Activated T-cell treated with anti-CD3 and anti-CD28 coated beads for 4 hours (primary cell): Measurements from ENCODE around the gene ZBTB9.
"Not testable (repeated sequence)": the region's sequence is repeated elsewhere in the genome, so short reads cannot be mapped to it uniquely, and the experiment has no call there.

ENCODE experiments used
- DNase-seq: peaks from one replicate; pipeline ENCODE4 v3.0.0-alpha.2; 2020

Gene ZBTB9

DNA sequence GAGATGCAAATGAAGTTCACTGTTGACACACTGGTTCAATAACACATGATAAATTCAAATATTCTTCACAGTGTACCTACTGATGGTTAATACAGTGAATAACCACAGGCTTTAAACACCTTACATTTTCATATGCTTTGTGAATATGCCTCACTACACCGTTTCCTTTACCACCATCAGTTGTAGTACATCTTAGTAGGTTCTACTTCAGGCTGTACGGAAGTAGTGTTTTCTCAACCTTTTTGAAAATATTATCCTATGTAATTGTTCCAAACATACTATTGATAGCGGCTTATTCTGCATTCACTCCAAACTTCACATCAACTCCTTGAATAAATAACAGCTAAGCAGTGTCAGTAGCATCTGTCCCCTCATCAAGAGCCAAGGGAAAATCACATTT is 15.3 kb downstream of the ZBTB9 start:
- DNase-seq: no peak

DNA sequence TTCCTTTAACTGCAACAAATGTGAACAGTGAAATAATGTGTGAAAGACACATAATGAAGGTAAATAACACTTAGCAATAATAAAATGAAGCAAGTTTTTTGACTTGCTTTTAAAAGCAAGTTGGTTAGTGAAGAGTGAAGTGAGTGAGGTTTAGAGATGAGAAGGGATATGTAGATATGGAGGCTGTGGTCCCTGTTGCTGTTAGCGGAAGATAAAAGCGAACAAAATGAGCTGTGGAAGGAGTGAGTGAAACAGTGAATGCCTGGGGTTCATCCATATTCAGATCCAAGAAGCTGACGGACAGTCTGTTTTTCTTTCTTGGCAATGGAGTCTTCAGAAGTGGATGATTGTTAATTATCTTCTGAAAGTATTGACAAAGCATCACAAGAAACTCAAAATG is 23.5 kb downstream of the ZBTB9 start:
- no peak for DNase-seq

DNA sequence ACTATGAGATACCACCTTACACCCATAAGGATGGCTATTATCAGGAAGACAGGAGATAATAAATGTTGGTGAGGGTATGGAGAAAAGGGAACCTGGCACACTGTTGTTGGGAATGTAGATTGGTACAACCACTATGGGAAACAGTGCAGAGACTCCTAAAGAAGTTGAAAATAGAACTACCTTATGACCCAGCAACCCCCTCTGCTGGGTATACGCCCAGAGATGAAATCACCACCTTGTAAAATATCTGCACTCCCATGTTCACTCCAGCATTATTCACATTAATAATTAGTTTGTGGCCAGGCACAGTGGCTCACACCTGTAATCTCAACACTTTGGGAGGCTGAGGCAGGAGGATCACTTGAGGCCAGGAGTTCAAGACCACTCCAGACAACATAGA is 26.8 kb downstream of the ZBTB9 start:
- no peak for DNase-seq

DNA sequence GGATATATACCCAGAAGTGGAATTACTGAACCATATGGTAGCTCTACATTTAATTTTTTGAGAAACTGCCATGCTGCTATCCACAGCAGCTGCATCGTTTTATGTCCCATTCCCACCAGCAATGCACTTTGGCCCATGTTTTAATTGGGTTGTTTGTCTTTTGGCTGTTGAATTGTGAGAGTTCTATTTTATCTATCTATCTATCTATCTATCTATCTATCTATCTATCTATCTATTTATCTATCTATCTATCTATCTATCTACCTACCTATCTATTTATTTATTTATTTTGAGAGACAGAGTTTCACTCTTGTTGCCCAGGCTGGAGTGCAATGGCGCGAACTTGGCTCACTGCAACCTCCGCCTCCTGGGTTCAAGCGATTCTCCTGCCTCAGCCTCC is 28.2 kb downstream of the ZBTB9 start:
- not testable (repeated sequence) for DNase-seq

DNA sequence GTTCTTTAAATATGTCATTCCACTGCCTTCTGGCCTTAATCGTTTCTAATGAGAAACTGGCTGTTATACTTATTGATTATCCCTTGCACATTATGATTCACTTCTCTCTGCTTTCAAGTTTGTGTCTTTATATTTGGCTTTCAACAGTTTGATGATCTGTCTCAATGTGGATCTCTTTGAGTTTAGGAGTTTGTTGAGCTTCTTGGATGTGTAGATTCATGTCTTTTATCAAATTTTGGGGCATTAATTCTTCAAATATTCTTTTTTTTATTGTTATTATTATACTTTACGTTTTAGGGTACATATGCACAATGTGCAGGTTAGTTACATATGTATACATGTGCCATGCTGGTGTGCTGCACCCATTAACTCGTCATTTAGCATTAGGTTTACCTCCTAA is 29.3 kb downstream of the ZBTB9 start:
- no peak for DNase-seq

DNA sequence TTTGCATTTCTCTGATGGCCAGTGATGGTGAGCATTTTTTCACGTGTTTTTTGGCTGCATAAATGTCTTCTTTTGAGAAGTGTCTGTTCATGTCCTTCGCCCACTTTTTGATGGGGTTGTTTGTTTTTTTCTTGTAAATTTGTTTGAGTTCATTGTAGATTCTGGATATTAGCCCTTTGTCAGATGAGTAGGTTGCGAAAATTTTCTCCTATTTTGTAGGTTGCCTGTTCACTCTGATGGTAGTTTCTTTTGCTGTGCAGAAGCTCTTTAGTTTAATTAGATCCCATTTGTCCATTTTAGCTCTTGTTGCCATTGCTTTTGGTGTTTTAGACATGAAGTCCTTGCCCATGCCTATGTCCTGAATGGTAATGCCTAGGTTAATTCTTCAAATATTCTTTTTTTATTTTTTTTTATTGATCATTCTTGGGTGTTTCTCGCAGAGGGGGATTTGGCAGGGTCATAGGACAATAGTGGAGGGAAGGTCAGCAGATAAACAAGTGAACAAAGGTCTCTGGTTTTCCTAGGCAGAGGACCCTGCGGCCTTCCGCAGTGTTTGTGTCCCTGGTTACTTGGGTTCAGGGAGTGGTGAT is 30.4 kb downstream of the ZBTB9 start:
- DNase-seq: not testable (repeated sequence)

DNA sequence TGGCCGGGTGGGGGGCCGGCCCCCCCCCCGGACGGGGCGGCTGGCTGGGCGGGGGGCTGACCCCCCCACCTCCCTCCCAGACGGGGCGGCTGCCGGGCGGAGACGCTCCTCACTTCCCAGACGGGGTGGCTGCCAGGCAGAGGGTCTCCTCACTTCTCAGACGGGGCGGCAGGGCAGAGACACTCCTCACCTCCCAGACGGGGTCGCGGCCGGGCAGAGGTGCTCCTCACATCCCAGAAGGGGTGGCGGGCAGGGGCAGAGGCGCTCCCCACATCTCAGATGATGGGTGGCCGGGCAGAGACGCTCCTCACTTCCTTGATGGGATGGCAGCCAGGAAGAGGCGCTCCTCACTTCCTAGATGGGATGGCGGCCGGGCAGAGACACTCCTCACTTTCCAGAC is 31.3 kb downstream of the ZBTB9 start:
- not testable (repeated sequence) for DNase-seq

DNA sequence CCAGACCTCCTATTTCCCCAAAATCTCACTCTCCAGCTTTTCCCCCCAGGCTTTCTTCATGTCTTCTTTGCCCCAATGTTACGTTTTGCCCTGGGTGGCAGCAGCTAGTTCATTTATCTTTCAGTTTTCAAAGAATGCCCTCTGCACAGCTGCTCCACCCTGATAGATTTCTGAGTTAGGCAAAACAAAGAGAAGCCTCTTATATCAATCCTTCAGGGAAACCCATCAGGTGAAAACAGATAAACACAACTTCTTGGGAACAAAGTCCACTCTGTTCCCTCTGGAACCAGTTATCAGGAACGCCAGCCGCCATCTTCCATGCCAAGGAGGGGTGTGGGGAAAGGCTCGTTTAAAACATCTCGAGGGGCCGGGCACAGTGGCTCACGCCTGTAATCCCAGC is 34.0 kb downstream of the ZBTB9 start:
- DNase-seq: no peak

DNA sequence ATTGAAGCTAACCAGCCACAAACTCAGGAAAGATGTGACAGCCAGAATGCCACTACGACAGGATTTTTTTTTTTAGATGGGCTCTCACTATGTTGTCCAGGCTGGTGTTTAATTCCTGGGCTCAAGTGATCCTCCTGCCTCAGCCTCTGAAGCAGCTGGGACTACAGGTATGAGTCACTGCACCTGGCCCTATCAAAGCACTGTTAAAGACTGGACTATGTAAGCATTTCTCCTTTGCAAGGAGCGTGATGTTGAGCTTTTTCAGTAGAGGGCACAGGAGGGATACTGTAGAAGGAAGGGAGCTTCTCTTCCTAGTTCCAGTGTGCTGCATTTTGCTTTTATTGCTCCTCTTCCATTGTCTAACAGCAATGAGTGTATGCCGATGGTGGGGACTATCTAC is 35.8 kb downstream of the ZBTB9 start:
- no peak for DNase-seq

DNA sequence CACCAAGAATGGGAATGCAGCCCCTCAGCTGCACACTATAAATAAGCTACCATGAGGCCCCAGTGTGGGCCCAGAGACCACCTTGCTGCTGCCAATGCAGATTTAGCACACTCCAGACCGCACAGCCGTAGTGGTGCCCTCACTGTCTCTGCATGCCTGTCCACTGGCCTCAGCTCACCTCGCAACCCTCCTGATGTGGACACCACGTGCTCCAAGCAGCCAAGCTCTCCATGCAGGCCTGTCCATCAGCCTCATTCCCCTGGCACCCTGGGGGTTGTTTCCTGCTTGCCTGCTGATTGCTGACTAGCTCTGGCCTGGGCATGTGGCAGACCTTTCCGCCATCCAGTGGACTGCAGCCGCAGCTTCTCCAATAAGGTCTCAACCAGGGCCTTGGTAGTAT is 36.2 kb downstream of the ZBTB9 start:
- no peak for DNase-seq

DNA sequence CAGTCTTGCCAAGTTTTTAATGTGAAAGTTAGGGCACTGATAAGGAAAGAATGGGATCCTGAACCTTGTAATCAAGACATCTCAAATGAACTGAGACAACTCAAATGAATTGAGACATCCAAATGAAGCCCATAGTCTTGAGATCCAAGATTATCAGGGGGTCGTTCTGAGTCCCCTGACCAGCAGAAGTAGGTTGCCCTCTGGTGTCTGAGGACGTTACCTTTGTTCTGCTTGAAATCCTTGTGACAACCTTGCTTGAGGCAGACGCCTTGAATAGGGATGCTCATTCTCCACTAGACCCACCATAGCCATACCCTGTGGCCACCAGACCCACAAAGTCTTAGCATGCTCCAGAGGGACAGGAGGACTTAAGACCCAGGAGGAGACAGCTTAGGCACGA is 37.7 kb downstream of the ZBTB9 start:
- DNase-seq: no peak

DNA sequence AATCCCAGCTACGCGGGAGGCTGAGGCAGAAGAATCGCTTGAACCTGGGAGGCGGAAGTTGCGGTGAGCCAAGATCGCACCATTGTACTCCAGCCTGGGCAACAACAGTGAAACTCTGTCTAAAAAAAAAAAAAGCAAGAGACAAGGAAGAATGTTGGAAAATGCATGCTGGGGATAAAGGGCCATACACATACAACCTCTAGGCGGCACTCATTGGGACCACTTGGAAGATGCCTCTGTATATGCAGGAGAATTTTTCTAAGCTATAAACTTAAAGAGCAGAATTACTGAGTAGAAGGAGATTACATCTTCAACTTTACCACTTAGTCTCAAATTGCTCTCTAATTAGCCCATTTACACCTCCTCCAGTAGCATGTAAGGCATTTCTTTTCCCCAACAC is 42.8 kb downstream of the ZBTB9 start:
- no peak for DNase-seq

DNA sequence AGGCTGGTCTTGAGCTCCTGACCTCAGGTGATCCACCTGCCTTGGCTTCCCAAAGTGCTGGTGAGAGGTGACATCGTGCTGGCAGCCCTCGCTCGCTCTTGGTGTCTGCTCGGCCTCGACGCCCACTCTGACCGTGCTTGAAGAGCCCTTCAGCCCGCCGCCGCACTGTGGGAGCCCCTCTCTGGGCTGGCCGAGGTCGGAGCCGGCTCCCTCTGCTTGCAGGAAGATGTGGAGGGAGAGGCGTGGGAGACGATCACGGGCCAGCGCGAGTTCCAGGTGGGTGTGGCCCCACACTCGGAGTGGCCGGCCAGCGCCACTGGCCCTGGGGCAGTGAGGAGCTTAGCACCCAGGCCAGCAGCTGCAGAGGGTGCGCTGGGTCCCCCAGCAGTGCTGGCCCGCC is 48.1 kb downstream of the ZBTB9 start:
- DNase-seq: no peak

DNA sequence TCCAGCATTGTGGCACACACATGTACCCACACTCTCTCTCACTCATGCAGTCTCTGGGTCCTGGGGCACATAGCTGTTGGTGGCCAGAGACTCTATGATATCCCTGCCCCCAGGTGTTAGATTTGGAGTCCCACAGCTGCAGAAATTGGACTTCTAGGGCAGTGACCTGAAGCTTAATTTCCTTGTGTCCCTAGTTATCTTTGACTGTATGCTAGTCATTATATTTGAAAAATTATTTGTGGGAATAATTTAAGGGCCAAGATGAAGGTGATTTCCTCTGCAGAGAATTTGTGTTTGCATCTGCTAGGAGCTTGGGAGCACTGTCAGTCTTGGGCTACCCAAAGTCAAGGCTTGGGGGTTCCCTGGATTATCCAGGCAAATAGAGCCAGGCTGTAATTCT is 50.1 kb downstream of the ZBTB9 start:
- no peak for DNase-seq

DNA sequence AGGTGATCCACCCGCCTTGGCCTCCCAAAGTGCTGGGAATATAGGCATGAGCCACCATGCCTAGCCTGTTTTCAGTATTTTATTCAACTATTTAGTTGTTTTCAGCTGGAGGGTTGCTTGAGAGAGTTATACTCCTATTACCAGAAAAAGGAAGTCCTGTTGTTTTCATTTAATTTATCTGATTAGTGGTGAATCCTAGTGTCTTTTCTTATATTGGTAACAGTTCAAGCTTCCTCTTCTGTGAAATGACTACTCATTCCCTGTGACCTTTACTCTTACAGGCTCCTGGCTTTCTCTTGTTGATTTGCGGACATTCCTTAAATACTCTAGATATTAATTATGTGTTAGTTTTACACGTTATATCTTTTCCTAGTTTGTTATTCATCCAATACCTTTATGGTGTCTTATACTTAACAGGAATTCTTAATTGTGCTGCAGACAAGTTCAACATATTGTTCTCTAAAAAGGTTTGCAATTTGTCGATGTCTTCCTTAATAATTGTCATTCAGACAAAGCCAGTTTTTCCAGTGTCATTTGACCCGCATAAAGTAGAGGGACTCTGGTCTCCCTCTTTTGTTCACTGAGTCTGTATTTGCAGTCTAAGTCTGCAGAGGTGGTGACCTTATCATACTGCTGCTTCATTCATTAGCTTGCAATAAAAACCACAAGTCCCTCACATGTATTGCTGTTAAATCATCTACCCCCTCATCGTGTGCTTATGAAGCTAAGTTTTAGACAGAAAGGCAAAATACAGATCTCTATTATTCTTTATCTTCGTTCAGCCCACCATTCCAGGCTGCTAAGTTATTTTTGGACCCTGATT is 51.4 kb downstream of the ZBTB9 start:
- DNase-seq: no peak
